Neural crest cell (in vitro differentiated cells): Measurements from ENCODE around the gene DOCK1. TPM values are rescaled to one million over a fixed set of nuclear protein-coding genes. Genes with fewer than 3 reads are reported as not detected.

Experiments
- DNase-seq: peaks from one replicate; pipeline ENCODE4 v3.0.0; 2021; ENCODE audit warnings: low read depth, mixed read lengths, low spot score
- H3K27ac Mint-ChIP-seq: one replicate; pipeline ENCODE4 v1.8.0; 2021; ENCODE audit warnings: mild to moderate bottlenecking, mixed read lengths; ENCODE audit not compliant: unreplicated experiment
- H3K27me3 Mint-ChIP-seq: 2 replicates; pipeline ENCODE4 v1.8.0; 2021; ENCODE audit warnings: low read depth, mild to moderate bottlenecking, mixed read lengths
- H3K36me3 Mint-ChIP-seq: 2 replicates; pipeline ENCODE4 v1.8.0; 2021; ENCODE audit warnings: low read depth, mild to moderate bottlenecking, mixed read lengths
- H3K4me1 Mint-ChIP-seq: 2 replicates; pipeline ENCODE4 v1.8.0; 2021; ENCODE audit warnings: mixed read lengths
- H3K4me3 Mint-ChIP-seq: one replicate; pipeline ENCODE4 v1.8.0; 2021; ENCODE audit warnings: mild to moderate bottlenecking, mixed read lengths
- H3K9me3 Mint-ChIP-seq: 2 replicates; pipeline ENCODE4 v1.8.0; 2021; ENCODE audit warnings: mixed read lengths
- CTCF ChIP-seq: fragments of 200-600 bp; sonication (generic); conservative IDR thresholded peaks from 2 replicates; pipeline ENCODE4 v1.5.0; 2021; ENCODE audit warnings: antibody characterized with exemption, mild to moderate bottlenecking
- total RNA-seq: library from RNA; stranded (reverse); gene quantifications from 2 replicates; pipeline ENCODE4 v1.2.1, GENCODE V29; 2021

Gene DOCK1
- total RNA-seq, 1 donor from 2014 or later, result 55.8 TPM

GRCh38 chr10:127267442-127267841 lies 362.2 kb downstream of the DOCK1 start:
- Mint-ChIP-seq H3K27ac (no peak overlapping the region), H3K9me3 (no peaks in the 10 kb centered on the region), H3K27me3 (no peaks in the 10 kb centered on the region), H3K36me3 (peaks cover 9% of the 10 kb centered on the region), H3K4me3 (no peak overlapping the region), H3K4me1 (no peaks in the 10 kb centered on the region)
- no peak for TF ChIP-seq CTCF
- DNase-seq, result no peak

GRCh38 chr10:127272076-127272475 lies 366.8 kb downstream of the DOCK1 start:
- Mint-ChIP-seq H3K9me3 (no peaks in the 10 kb centered on the region), H3K27me3 (no peaks in the 10 kb centered on the region), H3K4me3 (no peak overlapping the region), H3K27ac (no peak overlapping the region), H3K4me1 (no peaks in the 10 kb centered on the region), H3K36me3 (peaks cover 19% of the 10 kb centered on the region)
- no peak for DNase-seq
- no peak for TF ChIP-seq CTCF

GRCh38 chr10:127275272-127275671 lies 370.0 kb downstream of the DOCK1 start:
- Mint-ChIP-seq H3K36me3 (peaks cover 23% of the 10 kb centered on the region), H3K4me3 (no peak overlapping the region), H3K27me3 (no peaks in the 10 kb centered on the region), H3K27ac (no peak overlapping the region), H3K4me1 (no peaks in the 10 kb centered on the region), H3K9me3 (no peaks in the 10 kb centered on the region)
- no peak for DNase-seq
- TF ChIP-seq CTCF, result no peak

- no peaks in the 10 kb centered on the region for H3K27me3 Mint-ChIP-seq
- H3K9me3 Mint-ChIP-seq, result no peaks in the 10 kb centered on the region
- H3K36me3 Mint-ChIP-seq, result peaks cover 29% of the 10 kb centered on the region
- no peak overlapping the region for H3K4me3 Mint-ChIP-seq
- no peak for DNase-seq
- TF ChIP-seq CTCF, result no peak
- H3K4me1 Mint-ChIP-seq, result no peaks in the 10 kb centered on the region
- H3K27ac Mint-ChIP-seq, result no peak overlapping the region
Observed at GRCh38 chr10:127275793-127276450, 370.7 kb downstream of the DOCK1 start.

GRCh38 chr10:127276794-127277462 lies 371.7 kb downstream of the DOCK1 start:
- TF ChIP-seq CTCF, result no peak
- Mint-ChIP-seq H3K9me3 (no peaks in the 10 kb centered on the region), H3K27ac (no peak overlapping the region), H3K27me3 (no peaks in the 10 kb centered on the region), H3K4me3 (no peak overlapping the region), H3K4me1 (no peaks in the 10 kb centered on the region), H3K36me3 (peaks cover 33% of the 10 kb centered on the region)
- DNase-seq, result no peak
